ENCODE data around the gene G6PD.

GRCh38 chrX:154511761-154512160 is 34.9 kb downstream of the G6PD start:
- no peak for TF ChIP-seq IRF1 (CRISPR knock-in tag; IDR thresholded peaks at IDR 0.05)
- no peak for TF ChIP-seq AFF4 (CRISPR knock-in tag; IDR thresholded peaks at IDR 0.05; ENCODE audit: borderline replicate concordance)
- TF ChIP-seq CTCF (IDR thresholded peaks at IDR 0.05) = no peak
- no peak for TF ChIP-seq ZNF416 (CRISPR knock-in tag; IDR thresholded peaks at IDR 0.05)
- TF ChIP-seq IRF2 (CRISPR knock-in tag; IDR thresholded peaks at IDR 0.05; ENCODE audit: borderline replicate concordance, low read depth) = no peak
- TF ChIP-seq MAX (CRISPR knock-in tag; IDR thresholded peaks at IDR 0.05) = no peak
